HG03175 (cell line): ENCODE measurements around the gene PIGU.
"Not testable (repeated sequence)": the region's sequence is repeated elsewhere in the genome, so short reads cannot be mapped to it uniquely, and the experiment has no call there.

ENCODE experiments used
- ATAC-seq: cut with Tn5 transposase; IDR thresholded peaks from one replicate; pipeline ENCODE4 v1.9.1; 2021; ENCODE audit warnings: mild to moderate bottlenecking, moderate library complexity; ENCODE audit not compliant: unreplicated experiment

Gene PIGU

DNA sequence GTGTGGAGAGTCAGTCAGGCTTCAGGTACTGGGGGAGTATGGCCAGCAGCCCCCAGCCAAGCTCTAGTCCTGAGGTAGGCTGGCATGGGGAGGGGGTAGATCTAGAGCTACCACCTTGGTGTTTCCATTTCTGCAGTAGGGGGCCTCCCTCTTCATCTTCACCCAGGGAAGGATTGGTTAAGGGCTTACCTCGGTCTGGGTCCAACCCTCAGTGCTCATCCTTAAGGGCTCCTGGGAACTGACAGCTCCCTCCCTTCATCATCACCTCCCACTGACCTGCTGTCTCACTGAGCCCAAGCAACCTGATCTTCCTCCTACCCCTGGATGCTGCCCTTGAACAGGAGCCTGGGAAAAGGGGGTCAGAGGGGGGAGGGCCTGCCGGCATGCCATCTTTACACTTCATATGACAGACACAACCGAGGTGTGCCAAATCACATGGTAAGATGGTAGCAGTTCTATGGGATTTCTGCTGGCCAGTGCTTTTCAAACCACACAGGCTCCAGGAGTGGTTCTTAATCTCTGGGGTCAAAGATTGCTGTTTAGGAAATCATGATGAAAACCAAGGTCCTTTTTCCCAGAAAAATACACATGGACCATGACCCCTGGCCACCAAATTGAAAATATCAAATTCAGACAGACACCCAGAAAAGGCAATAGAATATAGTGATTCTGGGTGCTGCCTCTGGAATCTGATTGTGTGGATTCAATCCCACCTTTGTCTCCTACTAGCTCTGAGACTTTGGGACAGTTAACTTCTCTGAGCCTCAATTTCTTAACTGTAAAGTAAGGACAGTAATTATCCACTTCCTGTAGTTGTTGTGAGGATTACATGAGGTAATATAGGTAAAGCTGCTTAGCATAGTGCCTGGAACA is 30.3 kb upstream of the PIGU start:
- ATAC-seq, result no peak

DNA sequence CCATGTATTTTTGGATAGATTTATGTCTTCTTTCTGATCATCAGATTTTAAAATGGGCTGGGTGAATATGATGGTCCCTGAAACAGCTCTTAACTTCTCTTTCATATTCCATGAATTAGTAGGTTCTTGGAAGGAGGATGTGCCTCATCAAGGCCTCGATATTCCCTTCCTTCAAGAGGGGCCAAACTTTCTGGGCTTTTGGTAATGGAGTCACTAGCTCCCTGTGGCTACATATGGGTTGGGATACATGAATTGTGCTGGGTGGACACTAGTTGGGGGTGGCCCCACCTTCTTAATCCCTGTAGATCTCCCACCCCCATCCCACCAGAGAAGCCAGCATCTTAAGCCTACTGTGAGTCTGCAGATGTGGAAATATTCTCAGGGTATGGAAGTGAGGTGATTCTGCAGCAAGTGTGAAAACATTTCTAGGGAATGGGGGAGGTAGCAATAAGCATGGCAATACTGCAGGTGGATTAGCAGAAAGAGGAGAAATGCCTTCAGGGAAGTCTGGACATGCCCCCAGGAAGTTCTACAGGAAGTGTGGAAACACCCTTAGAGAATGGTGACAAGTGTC is 29.5 kb upstream of the PIGU start:
- ATAC-seq, result no peak

DNA sequence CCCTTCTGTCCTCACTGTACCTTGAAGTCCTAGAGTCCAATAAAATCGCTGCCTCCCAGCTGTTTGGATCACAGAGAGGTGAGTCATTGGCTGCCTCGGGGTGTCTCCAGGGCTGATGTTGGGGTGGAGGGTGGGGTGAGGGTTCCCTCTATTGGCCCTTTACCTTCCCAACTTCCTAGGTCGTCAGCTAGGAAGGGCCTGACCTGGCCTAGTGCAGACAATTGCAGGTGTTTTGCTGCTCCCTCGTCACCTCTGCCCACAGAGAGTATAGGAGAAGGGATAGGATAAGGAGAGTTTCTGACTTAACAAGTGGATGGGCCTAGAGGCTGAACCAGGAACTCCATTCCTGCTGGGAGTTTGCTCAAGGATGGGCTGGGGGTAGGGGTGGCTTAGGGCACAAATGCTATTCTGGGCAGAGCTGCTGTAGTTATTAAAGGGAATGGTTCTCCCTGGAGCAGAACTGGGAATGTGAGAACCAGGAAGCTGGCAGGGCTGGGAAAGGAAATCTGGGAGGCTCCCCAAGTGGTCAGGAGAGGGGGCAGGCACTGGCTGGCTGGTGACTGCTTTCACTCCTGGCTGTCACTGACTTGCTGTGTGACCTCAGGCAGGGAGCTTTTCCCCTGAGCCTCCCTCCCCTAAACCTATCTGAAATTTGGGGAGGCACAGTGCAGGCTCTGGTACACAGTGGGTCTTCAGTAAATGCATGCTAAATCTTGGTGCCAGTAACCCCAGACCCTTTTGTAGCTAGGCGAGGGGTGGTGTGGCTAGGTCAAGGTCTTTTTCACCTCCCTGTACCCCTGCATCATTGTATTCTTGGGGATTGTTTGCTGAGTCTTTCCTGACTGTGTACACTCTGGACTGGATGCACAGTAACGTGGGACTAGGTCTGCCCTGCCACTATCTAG is 28.8 kb upstream of the PIGU start:
- ATAC-seq, result no peak

DNA sequence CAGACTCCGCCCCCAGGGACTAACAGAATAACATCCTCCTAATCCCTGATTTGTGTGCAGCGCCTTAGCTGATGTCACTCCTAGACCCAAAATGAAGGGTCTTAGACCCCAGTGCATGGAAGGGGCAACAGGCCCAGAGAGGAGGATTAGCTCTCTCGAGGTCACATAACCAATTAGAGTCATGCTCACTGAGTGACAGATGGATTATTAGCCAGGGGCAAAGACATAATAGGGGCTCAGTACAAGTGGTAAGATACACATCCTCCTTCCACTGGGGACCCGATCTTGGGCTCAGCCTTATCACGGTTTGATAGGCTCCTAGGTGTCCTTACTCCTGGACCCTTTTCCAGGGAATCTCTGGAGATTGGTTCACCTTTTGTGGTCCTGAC is 28.1 kb upstream of the PIGU start:
- no peak for ATAC-seq

DNA sequence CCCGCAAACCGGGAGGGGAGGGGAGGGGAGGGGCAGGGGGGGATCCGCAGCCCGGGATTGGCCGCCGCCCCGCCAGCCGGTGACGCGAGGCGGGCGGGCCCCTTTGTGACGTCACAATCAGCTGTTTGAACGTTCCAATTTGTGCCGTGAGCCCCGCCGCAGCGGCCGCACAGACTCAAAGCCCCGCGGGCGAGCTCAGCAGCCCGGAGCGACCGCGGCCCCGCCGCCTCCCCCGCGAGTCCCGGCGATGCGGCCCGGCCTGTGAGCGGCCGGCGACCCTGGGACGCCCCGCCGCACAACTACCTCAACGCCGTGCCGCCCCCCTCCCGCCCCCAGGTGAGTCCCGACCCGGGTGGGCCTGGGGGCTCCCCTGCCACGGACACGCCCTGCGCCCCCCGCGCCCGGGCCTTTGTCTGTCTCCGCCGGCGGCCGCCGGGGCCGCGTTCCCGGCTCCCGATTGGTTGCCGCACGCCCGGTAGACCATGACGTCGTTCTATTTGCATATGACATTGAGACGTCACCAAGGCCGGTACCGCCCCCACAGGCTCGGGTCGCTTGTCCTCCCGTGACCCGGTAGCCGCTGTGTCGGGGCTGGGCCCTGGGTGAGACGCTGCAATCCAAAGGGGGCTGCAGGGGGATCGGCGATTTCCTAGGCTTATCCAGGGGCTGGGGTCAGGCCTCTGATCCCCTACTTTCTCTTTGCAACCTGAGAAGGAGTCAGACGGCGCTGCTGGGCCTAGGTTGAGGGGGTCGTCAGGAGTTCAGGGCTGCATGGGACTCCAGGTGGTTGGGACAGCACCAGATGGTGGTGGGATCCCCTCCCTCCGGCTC is 27.5 kb upstream of the PIGU start, which contains the start of gene TP53INP2:
TP53INP2 (plus strand) TSS at position 168 of the 831 bp plus-strand sequence. CDS start 4,396 bp downstream, outside the sequence.
- ATAC-seq, result peak; percentile 67

DNA sequence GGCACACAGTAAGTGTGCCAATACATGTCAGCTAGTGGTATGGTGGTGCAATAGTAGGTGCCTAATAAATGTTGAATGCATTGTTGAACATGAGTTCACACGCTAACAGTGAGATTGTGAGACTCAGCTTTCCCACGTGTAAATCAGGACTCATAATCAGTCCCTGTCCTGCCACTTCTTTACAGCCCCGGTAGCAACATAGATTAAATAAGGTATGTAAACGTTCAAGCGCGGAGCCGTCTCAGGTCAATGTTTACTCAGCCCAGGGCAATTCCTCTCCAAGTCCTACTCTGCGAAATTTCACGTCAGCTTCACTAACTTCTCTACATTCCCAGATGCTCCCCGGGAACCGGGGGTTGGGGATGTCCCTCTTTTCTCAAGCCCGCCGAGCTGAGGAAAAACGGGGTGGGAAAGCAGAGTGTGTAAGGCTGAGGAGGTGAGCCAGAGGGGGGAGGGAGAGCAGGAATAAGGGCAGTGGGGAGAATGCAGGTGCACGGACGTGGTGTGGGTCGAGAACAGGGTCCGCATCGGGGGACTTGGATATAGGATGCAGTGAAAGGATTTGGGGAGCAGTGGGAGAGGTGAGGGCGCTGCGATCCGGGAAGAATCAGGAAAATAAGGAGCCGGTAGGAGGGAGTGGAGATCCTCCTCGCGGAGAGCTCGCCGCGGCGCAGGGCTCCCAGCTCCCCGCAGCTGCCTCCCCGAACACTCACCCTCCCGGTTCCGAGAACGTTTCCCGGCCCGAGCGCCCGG is 26.7 kb upstream of the PIGU start:
- ATAC-seq, result no peak

DNA sequence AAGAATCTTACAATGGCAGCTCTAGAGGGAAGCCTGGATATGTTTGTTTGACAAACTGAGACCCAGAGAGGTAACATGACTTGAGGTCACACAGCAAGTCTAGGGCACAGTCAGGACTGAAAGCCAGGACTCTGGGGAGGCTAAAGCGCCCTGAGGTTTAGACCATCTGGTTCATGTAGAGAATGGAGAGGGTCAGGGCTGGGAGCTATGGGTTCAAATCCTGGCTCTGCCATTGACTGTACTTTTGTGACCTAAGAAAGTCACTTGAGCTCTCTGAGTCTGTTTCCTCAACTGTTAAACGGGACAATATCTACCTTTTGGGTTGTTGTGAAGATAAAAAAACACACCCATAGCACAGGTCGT is 26.1 kb upstream of the PIGU start:
- ATAC-seq, result no peak

DNA sequence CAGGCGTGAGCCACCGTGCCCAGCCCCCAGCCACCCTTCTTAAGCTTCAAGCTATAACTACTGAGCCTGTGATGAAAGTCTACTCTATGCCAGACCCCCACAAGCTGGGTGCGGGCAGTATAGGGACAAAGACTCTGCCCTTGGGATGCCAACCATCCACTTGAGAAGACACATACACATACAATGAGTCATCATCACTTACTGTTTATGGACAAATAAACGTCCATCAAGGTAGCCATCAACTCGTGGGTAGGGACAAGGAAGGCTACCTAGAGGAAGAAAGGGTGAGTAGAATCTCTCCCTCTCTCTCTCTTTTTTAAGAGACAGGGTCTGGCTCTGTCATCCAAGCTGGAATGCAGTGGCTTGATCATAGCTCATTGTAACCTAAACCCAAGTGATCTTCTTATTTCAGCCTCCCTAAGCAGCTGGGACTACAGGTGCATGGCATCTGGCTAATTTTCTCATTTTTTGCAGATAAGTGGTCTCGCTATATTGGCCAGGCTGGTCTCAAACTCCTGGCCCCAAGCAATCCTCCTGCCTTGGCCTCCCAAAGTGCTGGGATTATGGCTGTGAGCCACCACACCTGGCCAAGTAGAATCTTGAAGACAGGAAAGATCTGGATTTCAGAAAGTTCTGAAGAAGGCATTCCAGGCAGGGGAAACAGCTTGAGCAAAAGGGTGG is 24.7 kb upstream of the PIGU start:
- no peak for ATAC-seq

DNA sequence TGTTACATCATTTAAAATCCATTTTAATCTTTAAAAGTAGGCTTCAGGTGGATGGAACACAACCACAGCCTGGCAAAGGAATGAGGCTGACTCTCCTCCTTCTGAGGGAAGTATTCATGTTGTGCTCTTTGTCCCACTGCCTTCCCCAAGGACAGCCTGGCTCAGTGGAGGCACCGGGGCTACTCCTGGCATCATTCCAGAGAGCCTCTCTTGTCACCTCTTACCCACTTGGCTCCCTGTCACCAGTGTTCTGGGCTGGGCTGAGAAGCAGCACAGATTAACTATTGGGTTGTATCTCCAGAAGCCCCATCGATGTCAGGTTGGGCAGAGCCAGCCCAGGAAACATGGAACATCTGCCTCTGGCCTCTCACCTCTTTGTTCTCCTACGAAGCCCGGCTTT is 16.5 kb upstream of the PIGU start:
- ATAC-seq, result no peak

DNA sequence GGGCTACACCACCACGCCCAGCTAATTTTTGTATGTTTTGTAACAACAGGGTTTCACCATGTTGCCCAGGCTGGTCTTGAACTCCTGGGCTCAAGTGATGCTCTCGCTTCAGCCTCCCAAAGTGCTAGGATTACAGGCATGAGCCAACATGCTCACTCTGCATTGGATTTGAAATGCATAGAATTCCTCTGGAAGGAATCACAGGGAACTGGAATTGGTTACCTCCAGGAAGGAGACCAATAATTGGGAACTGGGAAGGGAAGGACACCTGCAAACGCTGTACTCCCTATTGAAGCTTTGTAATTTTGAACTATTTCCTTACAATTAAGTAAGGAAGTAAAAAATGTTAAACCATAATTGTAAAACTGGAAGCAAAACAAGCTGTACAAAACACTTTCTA is 14.9 kb upstream of the PIGU start:
- ATAC-seq, result no peak

DNA sequence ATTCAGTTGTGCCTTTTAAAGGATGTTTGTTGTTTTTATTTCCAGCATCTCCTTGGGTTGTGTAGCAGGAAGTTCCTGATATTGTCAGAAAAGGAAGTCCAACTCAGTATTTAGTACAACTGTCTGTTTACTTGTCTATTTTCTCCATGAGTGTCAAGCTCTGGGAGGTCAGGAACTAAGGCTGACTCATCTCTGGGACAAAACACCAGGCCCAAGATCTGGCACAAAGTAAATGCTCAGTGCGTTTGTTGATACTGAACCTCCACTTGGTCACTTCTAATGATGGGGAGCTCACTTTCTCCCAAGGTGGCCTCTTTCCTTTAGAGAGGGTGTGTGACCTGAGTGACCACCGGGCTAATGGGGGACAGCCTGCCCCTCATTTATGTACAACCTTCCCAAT is 12.6 kb upstream of the PIGU start:
- no peak for ATAC-seq

DNA sequence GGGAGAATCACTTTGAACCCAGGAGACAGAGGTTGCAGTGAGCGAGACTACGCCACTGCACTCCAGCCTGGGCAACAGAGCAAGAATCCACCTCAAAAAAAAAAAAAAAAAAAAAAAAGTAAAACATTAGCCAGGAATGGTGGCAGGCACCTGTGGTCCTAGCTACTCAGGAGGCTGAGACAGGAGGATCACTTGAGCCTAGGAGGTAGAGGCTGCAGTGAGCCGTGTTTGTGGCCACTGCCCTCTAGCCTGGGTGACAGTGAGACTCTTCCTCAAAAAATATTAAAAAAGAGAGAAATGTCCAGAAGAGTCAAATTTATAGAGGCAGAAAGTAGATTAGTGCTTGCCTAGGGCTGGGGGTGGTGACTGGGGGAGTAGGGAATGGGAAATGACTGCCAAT is 6.8 kb upstream of the PIGU start:
- no peak for ATAC-seq

DNA sequence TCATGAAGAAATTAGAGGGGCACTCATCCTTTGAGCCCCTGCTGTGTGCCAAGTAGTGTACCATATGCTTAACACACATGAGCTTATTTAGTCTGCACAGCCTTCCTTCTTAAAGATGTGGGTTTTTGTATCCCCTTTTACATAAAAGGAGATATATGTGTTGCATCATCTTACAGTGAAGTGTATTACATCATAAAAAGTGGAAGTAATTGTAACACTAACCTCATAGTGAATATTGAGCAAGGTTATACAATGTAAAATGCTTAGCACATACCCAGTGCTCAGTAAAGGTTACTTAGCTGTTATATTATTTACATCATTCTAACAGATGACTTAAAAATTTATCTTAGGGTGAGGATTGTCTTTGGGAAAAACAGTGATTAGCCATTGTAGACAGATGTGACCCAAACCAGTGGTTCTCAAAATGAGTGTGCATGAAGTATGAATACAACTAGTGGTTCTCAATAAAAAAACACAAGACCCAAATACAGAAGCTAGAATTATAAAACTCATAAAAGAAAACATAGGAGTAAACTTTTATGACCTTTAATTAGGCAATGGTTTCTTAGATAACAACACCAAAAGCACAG is 3.8 kb upstream of the PIGU start:
- ATAC-seq, result no peak

DNA sequence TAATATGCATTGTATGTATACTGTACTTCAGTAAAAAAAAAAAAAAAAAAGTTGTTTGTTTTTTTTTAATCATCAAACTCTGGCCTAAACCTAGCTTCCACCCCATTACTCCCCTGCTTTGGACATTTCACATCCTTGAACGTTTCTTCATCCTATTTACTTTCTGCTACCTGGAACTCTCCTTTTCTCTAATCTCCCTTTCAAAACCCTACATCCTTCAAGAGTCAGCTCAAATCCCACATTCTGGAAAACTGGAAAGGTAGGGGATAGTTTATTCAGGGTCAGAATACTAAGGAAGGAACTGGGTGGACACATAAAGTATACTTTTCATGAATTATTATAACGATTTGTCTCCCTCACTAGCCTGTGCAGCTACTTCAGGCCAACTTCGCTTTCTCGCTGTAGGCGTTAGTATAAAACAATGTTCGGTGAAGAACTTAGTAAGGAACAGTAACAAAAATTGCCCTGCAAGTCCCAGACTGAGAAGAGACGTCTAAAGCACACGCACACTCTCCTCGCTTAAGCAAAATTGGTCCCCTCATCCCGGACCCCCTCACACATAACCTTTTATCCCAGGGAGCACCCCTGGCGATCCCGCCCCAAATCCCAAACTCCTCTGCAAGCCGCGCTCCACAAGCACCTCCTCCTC is 775 bp downstream of the PIGU start:
- no peak for ATAC-seq

DNA sequence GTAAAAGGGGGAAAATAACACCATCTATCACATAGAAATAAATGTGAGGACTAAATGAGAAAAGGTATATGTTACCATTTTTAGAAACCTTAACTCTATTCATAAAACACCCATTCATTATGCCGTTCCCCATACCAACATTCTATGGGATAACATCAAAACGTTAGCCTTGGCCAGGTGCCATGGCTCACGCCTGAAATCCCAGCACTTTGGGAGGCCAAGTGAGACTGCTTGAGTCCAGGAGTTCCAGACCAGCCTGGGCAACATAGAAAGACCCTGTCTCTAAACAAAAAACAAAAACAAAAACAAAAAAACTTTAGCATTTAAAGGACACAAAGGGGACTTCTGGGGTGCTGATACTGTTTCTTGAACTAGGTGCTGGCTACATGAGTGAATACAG is 1.3 kb downstream of the PIGU start:
- no peak for ATAC-seq

DNA sequence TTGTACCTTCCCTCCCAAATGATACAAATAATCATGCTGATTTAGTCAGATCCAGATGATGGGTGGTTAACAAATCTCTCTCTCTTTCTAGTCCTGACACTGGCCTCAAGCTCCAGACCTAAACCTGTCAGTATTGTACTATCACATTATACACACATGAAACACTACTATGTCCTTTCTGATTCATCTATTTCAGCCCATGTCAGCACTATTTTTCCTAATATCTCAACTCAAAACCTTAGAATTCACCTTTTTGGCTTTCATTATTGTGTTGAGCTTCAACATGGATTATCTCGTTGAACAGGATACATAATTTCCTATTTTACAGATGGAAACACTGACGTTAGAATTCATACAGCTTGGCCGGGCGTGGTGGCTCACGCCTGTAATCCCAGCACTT is 3.5 kb downstream of the PIGU start:
- ATAC-seq, result no peak

DNA sequence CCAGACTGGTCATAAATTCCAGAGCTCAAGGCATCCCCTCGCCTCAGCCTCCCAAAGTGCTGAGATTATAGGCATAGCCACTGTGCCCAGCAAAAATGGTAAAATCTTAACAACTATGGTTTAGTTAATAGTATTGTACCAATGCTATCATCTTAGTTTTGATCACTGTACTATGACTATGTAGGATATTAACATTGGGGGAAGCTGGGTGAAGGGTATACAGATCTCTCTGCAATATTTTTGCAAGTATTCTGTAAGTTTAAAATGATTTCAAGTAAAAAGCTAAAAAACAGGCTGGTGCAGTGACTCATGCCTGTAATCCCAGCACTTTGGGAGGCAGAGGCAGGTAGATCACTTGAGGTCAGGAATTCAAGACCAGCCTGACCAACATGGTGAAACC is 7.8 kb downstream of the PIGU start:
- ATAC-seq, result no peak

DNA sequence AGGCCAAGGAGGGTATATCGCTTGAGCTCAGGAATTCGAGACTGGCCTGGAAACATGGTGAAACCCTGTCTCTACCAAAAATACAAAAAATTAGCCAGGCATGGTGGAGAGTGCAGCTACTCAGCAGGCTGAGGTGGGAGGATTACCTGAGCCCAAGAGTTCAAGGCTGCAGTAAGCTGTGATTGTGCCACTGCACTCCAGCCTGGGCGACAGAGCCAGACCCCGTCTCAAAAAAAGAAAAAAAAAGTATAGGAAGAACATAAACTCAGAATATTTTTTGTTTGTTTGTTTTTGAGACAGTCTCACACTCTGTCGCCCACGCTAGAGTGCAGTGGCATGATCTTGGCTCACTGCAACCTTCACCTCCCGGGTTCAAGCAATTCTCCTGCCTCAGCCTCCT is 12.1 kb downstream of the PIGU start:
- ATAC-seq, result not testable (repeated sequence)
